Chondrocyte (in vitro differentiated cells): ENCODE measurements around the gene EPHX1. TPM values are rescaled to one million over a fixed set of nuclear protein-coding genes. Genes with fewer than 3 reads are reported as not detected.
"Not testable (repeated sequence)": the region's sequence is repeated elsewhere in the genome, so short reads cannot be mapped to it uniquely, and the experiment has no call there.

Experiments
- DNase-seq: peaks from one replicate; pipeline ENCODE4 v3.0.0; 2021; ENCODE audit warnings: mixed read lengths, low spot score
- H3K27ac Mint-ChIP-seq: one replicate; pipeline ENCODE4 v1.8.0; 2021; ENCODE audit warnings: mild to moderate bottlenecking, moderate library complexity, mixed read lengths; ENCODE audit not compliant: unreplicated experiment
- H3K27me3 Mint-ChIP-seq: 2 replicates; pipeline ENCODE4 v1.8.0; 2021; ENCODE audit warnings: low read depth, mixed read lengths
- H3K36me3 Mint-ChIP-seq: 2 replicates; pipeline ENCODE4 v1.8.0; 2021; ENCODE audit warnings: low read depth, mixed read lengths
- H3K4me1 Mint-ChIP-seq: 2 replicates; pipeline ENCODE4 v1.8.0; 2021; ENCODE audit warnings: low read depth, mild to moderate bottlenecking, mixed read lengths
- H3K4me3 Mint-ChIP-seq: one replicate; pipeline ENCODE4 v1.8.0; 2021; ENCODE audit warnings: mild to moderate bottlenecking, moderate library complexity, mixed read lengths; ENCODE audit not compliant: unreplicated experiment
- H3K9me3 Mint-ChIP-seq: 2 replicates; pipeline ENCODE4 v1.8.0; 2021; ENCODE audit warnings: low read depth, mixed read lengths
- total RNA-seq: library from RNA; stranded (reverse); gene quantifications from 3 replicates; pipeline ENCODE4 v1.2.1, GENCODE V29; 2021
- TF ChIP-seq, protein P1 (sequence below): fragments of 200-600 bp; sonication (generic); IDR thresholded peaks from 2 replicates; pipeline ENCODE4 v1.5.0; 2021; ENCODE audit warnings: antibody characterized with exemption, mild to moderate bottlenecking, moderate library complexity

The EPHX1 gene
- total RNA-seq, 1 donor from 2014 or later = 69.1 TPM

DNA sequence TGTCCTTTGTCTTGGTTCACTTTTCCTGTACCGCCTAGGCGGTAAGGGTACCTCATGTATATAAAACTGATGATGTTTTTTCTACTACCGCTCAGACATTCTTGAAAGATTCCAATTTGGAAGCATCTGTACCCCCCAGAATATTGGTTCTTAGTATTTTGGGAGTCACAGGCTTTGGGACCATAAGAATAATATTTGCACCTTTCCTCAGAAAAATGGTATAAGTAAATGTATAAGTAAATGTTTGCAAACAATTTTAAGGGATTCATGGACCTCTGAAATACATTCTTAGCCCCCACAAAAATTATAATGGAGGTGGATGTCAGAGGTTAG is 31.6 kb upstream of the EPHX1 start:
- Mint-ChIP-seq H3K4me1 (peaks cover 59% of the 10 kb centered on the region), H3K4me3 (no peak overlapping the region), H3K36me3 (no peaks in the 10 kb centered on the region), H3K27me3 (no peaks in the 10 kb centered on the region), H3K9me3 (no peaks in the 10 kb centered on the region), H3K27ac (no peak overlapping the region)
- TF ChIP-seq, protein P1, sequence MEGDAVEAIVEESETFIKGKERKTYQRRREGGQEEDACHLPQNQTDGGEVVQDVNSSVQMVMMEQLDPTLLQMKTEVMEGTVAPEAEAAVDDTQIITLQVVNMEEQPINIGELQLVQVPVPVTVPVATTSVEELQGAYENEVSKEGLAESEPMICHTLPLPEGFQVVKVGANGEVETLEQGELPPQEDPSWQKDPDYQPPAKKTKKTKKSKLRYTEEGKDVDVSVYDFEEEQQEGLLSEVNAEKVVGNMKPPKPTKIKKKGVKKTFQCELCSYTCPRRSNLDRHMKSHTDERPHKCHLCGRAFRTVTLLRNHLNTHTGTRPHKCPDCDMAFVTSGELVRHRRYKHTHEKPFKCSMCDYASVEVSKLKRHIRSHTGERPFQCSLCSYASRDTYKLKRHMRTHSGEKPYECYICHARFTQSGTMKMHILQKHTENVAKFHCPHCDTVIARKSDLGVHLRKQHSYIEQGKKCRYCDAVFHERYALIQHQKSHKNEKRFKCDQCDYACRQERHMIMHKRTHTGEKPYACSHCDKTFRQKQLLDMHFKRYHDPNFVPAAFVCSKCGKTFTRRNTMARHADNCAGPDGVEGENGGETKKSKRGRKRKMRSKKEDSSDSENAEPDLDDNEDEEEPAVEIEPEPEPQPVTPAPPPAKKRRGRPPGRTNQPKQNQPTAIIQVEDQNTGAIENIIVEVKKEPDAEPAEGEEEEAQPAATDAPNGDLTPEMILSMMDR = no peak
- DNase-seq = no peak

DNA sequence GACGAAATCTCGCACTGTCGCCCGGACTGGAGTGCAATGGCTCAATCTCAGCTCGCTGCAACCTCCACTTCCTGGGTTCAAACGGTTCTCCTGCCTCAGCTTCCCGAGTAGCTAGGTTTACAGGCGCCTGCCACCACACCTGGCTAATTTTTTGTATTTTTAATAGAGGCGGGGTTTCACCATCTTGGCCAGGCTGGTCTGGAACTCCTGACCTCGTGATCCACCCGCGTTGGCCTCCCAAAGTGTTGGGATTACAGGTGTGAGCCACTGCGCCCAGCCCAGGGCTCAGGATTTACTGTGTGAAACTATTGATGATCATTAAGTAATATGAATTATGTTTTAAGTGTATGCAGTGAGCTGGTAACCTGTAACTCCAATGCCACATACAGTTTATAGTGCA is 30.8 kb upstream of the EPHX1 start:
- not testable (repeated sequence) for H3K4me3 Mint-ChIP-seq, H3K27ac Mint-ChIP-seq, H3K36me3 Mint-ChIP-seq, DNase-seq, H3K9me3 Mint-ChIP-seq, H3K27me3 Mint-ChIP-seq
- H3K4me1 Mint-ChIP-seq = peaks cover 59% of the 10 kb centered on the region

DNA sequence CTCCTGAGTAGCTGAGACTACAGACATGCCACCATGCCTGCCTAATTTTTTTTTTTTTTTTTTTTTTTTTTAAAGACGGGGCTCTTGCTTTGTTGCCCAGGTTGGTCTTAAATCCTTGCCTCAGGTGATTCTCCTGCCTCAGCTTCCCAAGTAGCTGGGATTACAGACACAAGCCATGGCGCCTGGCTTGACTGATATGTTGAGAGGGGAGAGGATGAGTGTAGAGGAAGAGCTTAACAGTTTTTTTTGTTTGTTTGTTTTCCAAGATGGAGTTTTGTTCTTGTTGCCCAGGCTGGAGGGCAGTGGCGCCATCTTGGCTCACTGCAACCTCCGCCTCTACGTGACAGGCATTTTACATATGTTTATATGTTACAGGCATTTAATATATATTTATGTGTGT is 29.8 kb upstream of the EPHX1 start:
- no peaks in the 10 kb centered on the region for H3K9me3 Mint-ChIP-seq
- DNase-seq = no peak
- TF ChIP-seq, protein P1 = no peak
- no peaks in the 10 kb centered on the region for H3K27me3 Mint-ChIP-seq
- H3K36me3 Mint-ChIP-seq = peaks cover 3% of the 10 kb centered on the region
- no peak overlapping the region for H3K27ac Mint-ChIP-seq
- H3K4me3 Mint-ChIP-seq = no peak overlapping the region
- peaks cover 50% of the 10 kb centered on the region for H3K4me1 Mint-ChIP-seq

DNA sequence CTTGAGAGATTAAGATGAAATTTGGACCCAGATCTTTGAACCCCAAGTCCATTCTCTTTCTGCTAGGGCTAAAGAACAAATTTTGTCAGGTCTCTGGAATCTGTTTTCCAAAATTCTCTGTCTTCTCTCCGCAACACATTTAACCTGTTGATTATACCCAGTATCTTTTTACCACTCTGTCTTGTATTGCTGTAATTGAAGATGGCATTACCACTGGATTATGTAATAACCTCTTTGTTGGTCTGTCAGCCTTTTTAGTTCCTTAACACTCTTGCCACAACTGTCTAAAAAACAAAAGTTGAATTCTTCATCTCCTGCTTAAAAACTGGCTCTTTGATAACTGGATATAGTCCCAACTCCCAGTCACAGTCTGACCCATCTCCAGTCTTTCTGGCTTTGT is 29.3 kb upstream of the EPHX1 start:
- peaks cover 3% of the 10 kb centered on the region for H3K36me3 Mint-ChIP-seq
- peak overlapping the region; percentile 60 for H3K27ac Mint-ChIP-seq
- no peaks in the 10 kb centered on the region for H3K9me3 Mint-ChIP-seq
- no peak for DNase-seq
- TF ChIP-seq, protein P1 = no peak
- H3K4me1 Mint-ChIP-seq = peaks cover 50% of the 10 kb centered on the region
- no peak overlapping the region for H3K4me3 Mint-ChIP-seq
- no peaks in the 10 kb centered on the region for H3K27me3 Mint-ChIP-seq

DNA sequence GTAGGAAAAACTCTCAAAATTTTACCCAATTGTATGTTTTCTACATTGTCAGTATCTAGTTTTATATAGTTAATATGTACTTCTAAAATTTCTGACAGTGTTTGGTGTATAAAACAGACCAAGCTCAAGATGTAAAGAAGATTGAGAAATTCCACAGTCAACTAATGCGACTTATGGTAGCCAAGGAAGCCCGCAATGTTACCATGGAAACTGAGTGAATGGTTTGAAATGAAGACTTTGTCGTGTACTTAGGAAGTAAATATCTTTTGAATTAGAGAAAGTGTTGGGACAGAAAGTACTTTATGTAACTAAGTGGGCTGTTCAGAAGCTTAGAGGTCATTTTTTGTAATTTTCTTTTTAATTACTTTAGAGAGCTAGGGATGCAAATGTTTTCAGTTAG is 20.8 kb upstream of the EPHX1 start:
- DNase-seq, H3K4me3 Mint-ChIP-seq: not testable (repeated sequence)

DNA sequence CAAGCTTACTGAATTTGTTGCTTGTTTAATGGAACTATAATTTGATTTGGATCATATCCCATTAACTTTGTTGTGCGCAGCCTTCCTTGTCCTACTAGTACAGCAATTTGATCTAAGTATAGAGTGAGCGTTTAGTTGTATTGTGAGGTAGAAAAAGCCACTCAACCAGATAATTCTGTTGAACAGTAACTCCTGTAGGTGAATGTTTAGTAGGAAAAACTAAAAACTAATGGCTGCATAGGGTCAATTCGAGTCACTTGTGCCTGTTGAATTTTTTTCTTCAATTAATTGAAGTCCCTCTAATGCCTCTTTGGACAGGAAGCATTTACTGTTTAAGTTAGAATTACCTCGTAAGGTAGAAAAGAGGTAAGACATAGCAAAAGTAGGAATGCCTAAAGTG is 15.0 kb upstream of the EPHX1 start:
- peaks cover 24% of the 10 kb centered on the region for H3K36me3 Mint-ChIP-seq
- TF ChIP-seq, protein P1 = no peak
- H3K27ac Mint-ChIP-seq = no peak overlapping the region
- H3K4me1 Mint-ChIP-seq = no peaks in the 10 kb centered on the region
- no peak for DNase-seq
- no peaks in the 10 kb centered on the region for H3K27me3 Mint-ChIP-seq
- H3K9me3 Mint-ChIP-seq = no peaks in the 10 kb centered on the region
- no peak overlapping the region for H3K4me3 Mint-ChIP-seq

More for the DNA sequence above, 20.8 kb upstream of the EPHX1 start:
- H3K27me3 Mint-ChIP-seq, H3K4me1 Mint-ChIP-seq, H3K9me3 Mint-ChIP-seq, H3K27ac Mint-ChIP-seq: not testable (repeated sequence)
- H3K36me3 Mint-ChIP-seq = peaks cover 38% of the 10 kb centered on the region

DNA sequence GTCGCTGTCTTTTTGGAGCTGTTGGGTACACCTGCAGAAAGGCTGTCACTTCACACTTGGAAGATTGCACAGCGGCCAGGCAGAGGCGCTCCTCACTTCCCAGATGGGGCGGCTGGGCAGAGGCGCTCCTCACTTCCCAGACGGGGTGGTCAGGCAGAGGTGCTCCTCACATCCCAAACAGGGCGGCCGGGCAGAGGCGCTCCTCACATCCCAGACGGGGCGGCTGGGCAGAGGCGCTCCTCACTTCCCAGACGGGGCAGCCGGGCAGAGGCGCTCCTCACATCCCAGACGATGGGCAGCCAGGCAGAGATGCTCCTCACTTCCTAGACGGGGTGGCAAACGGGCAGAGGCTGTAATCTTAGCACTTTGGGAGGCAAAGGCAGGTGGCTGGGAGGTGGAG is 13.8 kb upstream of the EPHX1 start:
- DNase-seq, H3K4me1 Mint-ChIP-seq, H3K27me3 Mint-ChIP-seq, H3K9me3 Mint-ChIP-seq, H3K27ac Mint-ChIP-seq, H3K4me3 Mint-ChIP-seq: not testable (repeated sequence)
- H3K36me3 Mint-ChIP-seq = peaks cover 19% of the 10 kb centered on the region

DNA sequence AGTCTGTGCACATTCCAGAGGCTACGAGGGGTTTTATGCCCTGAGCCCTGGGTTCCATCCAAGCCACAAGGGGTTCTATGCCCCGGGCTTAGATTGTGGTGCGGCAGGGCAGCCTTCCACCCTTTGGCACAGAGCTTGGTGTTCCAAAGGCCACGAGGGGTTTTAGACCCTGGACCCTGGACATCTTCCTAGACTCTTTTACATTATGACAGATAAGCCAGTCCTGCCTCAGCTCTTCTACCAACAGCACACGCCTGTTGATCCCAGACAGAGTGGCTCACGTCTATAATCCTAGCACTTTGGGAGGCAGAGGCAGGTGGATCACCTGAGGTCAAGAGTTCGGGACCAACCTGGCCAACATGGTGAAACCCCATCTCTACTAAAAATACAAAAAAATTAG is 8.8 kb upstream of the EPHX1 start:
- not testable (repeated sequence) for H3K4me1 Mint-ChIP-seq, H3K27me3 Mint-ChIP-seq, DNase-seq, H3K9me3 Mint-ChIP-seq, H3K27ac Mint-ChIP-seq, H3K4me3 Mint-ChIP-seq, H3K36me3 Mint-ChIP-seq
